Activated CD8-positive, alpha-beta T cell treated with anti-CD3 and anti-CD28 coated beads for 36 hours (primary cell): Measurements from ENCODE around the gene RAI2. TPM values are rescaled to one million over a fixed set of nuclear protein-coding genes. Genes with fewer than 3 reads are reported as not detected.

ENCODE experiments used
- ATAC-seq: fragments of 200-7000 bp; cut with Tn5 transposase; one replicate; pipeline ENCODE4 v1.10.0; 2021; ENCODE audit warnings: mild to moderate bottlenecking, moderate library complexity
- CTCF ChIA-PET: fragments of 350-600 bp; sonication (Branson Sonifier 250); formaldehyde crosslinking; loops from one replicate; lab custom pipeline; 2021; ENCODE audit warnings: antibody characterized with exemption; lab: Charles Lee
- POLR2A ChIA-PET: fragments of 350-600 bp; sonication (Branson Sonifier 250); formaldehyde crosslinking; loops from one replicate; lab custom pipeline; 2021; ENCODE audit warnings: antibody characterized with exemption; lab: Charles Lee
- DNase-seq: peaks from one replicate; pipeline ENCODE4 v3.0.0-alpha.2; 2020
- H3K27ac Mint-ChIP-seq: one replicate; pipeline ENCODE4 v1.8.0; 2021; ENCODE audit warnings: mild to moderate bottlenecking, mixed read lengths
- H3K27me3 Mint-ChIP-seq: one replicate; pipeline ENCODE4 v1.8.0; 2021; ENCODE audit warnings: mixed read lengths
- H3K36me3 Mint-ChIP-seq: one replicate; pipeline ENCODE4 v1.8.0; 2021; ENCODE audit warnings: low read depth, mixed read lengths
- H3K4me1 Mint-ChIP-seq: one replicate; pipeline ENCODE4 v1.8.0; 2021; ENCODE audit warnings: low read depth, mixed read lengths
- H3K4me3 Mint-ChIP-seq: one replicate; pipeline ENCODE4 v1.8.0; 2021; ENCODE audit warnings: mild to moderate bottlenecking, moderate library complexity, mixed read lengths
- H3K9me3 Mint-ChIP-seq: one replicate; pipeline ENCODE4 v1.8.0; 2021; ENCODE audit warnings: mixed read lengths
- intact Hi-C: fragments of 100-400 bp; cut with micrococcal nuclease; formaldehyde crosslinking; loops from one replicate; pipeline ENCODE4 v1.10.0; 2022
- total RNA-seq, 2 experiments: library from RNA; stranded (reverse); gene quantifications; one replicate each; pipeline ENCODE4 v1.2.3, GENCODE V29; 2021
- TF ChIP-seq, protein P1 (sequence below): fragments of 200-600 bp; IDR thresholded peaks from one replicate; pipeline ENCODE4 v1.8.0; 2022; ENCODE audit warnings: antibody characterized with exemption, mild to moderate bottlenecking

Gene RAI2
- total RNA-seq, 2 experiments from 2014 or later: 0.20 to 0.41 TPM

DNA sequence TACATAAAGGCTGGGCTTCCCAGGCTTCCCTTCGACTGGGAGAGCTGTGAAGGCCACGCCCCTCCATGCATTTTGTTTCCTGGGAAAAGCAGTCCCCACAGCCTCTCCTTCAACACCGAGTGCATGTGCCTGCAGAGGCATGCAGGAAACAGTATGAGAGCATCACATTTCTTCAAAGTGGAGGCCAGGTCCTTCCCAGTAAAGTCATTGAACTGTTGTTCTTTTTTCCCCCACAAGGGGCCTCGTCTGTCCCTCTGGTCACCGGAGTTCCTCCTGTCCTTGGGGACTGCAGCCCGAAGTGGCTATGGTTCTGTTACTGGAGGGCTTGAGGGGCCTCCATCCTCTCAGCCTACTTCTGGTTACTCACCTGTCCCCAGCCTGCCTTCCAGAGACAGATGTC is 56.0 kb downstream of the RAI2 start:
- Mint-ChIP-seq H3K27me3 (no peaks in the 10 kb centered on the region), H3K9me3 (no peaks in the 10 kb centered on the region), H3K4me3 (no peak overlapping the region), H3K4me1 (no peaks in the 10 kb centered on the region), H3K36me3 (no peaks in the 10 kb centered on the region), H3K27ac (no peak overlapping the region)
- no peak for ATAC-seq
- intact Hi-C loops: no loop called here
- ChIA-PET CTCF (no interaction called here), POLR2A (no interaction called here)
- DNase-seq: no peak
- TF ChIP-seq, protein P1, sequence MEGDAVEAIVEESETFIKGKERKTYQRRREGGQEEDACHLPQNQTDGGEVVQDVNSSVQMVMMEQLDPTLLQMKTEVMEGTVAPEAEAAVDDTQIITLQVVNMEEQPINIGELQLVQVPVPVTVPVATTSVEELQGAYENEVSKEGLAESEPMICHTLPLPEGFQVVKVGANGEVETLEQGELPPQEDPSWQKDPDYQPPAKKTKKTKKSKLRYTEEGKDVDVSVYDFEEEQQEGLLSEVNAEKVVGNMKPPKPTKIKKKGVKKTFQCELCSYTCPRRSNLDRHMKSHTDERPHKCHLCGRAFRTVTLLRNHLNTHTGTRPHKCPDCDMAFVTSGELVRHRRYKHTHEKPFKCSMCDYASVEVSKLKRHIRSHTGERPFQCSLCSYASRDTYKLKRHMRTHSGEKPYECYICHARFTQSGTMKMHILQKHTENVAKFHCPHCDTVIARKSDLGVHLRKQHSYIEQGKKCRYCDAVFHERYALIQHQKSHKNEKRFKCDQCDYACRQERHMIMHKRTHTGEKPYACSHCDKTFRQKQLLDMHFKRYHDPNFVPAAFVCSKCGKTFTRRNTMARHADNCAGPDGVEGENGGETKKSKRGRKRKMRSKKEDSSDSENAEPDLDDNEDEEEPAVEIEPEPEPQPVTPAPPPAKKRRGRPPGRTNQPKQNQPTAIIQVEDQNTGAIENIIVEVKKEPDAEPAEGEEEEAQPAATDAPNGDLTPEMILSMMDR: no peak

DNA sequence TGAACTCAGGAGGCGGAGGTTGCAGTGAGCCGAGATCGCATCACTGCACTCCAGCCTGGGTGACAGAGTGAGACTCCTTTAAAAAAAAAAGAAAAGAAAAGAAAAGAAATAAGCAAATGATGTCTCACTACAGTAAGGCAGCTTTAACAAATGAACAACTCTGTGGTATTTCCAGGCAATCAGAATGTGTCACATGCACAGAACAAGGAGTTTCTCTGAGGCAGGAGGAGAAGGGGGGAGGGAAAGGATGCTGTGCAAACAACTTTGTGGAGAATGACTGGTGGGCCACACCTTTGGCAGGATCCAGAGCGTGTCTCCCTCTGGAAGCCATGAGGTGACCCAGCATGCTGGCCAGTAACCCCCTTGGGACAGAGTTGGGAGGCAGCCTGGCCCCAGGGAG is 57.6 kb downstream of the RAI2 start:
- ChIA-PET CTCF (no interaction called here), POLR2A (no interaction called here)
- no peaks in the 10 kb centered on the region for H3K4me1 Mint-ChIP-seq
- TF ChIP-seq, protein P1: no peak
- DNase-seq (no peak), ATAC-seq (no peak)
- no peak overlapping the region for H3K4me3 Mint-ChIP-seq
- no peaks in the 10 kb centered on the region for H3K9me3 Mint-ChIP-seq
- H3K36me3 Mint-ChIP-seq: no peaks in the 10 kb centered on the region
- intact Hi-C loops: no loop called here
- H3K27me3 Mint-ChIP-seq: no peaks in the 10 kb centered on the region
- H3K27ac Mint-ChIP-seq: no peak overlapping the region

DNA sequence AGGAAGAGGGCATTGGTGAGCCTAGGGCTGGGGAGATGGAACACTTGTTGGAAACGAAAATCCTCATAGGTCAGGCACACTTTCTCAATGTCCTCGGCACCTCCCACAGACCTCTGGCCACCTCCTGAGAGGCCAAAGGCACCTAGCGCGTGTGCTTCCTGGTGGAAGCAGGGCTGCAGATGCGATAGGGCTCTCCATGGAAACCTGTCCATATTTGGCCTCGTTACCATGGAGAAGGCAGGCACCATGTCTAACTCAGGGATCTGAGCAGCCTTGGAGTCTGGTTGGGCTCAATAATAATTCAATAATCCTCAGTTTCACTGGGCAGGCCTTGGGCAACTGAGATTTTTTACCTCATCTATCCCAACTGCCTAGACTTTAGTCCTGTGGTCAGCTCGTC is 58.3 kb downstream of the RAI2 start:
- Mint-ChIP-seq H3K9me3 (no peaks in the 10 kb centered on the region), H3K36me3 (no peaks in the 10 kb centered on the region), H3K4me1 (peaks cover 4% of the 10 kb centered on the region), H3K27ac (no peak overlapping the region), H3K4me3 (no peak overlapping the region), H3K27me3 (no peaks in the 10 kb centered on the region)
- POLR2A ChIA-PET: no interaction called here
- CTCF ChIA-PET: no interaction called here
- DNase-seq (no peak), ATAC-seq (no peak)
- TF ChIP-seq, protein P1: no peak
- intact Hi-C loops: no loop called here

DNA sequence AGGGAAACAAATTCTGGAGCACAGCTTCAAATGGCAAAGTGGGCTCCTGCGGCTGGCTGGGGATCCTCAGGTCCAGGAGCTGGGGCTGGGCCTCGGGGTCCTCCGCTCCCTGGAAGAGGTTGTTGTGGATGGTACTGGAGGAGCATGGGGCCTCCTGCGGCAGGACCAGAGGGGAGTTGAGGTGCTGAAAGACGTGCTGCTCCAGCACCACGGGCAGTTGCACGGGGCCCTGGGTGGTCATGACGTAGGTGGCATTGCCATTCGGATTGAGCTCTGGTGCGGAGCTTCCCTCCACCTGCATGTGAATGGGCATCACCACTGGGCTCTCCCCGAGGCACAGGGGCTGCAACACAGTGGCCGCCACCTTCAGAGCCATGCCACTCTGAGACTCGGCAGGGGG is 59.7 kb downstream of the RAI2 start:
- Mint-ChIP-seq H3K36me3 (no peaks in the 10 kb centered on the region), H3K4me3 (no peak overlapping the region), H3K27ac (no peak overlapping the region), H3K27me3 (no peaks in the 10 kb centered on the region), H3K4me1 (peaks cover 4% of the 10 kb centered on the region), H3K9me3 (no peaks in the 10 kb centered on the region)
- POLR2A ChIA-PET: interaction anchor here (1.0 kb wide), 1 partner anchor 11 kb away, joined by 3 read pairs; no protein-coding TSS in a partner anchor
- intact Hi-C loops: no loop called here
- TF ChIP-seq, protein P1: no peak
- DNase-seq (no peak), ATAC-seq (no peak)
- CTCF ChIA-PET: interaction anchor here (1.0 kb wide), 1 partner anchor 10 kb away, joined by 3 read pairs; no protein-coding TSS in a partner anchor

DNA sequence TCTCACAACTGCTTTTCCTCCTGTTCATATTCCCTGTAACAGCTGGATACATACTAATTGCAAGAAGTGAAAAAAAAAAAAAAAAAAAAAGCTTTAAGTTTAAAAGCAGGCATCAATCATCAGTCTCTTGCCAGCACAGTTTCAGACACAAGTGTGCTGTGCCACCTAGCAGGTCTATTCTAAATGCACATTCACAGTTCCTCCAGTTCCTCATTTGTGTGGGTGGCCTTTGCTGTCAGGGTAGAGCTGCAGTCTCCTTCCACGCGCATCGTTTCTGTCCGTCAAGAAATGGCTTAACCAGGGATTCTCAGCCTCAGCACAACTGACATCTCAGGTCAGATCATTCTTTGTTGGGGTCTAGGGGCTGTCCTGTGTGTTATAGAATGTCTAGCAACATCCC is 62.2 kb downstream of the RAI2 start:
- H3K4me3 Mint-ChIP-seq: no peak overlapping the region
- POLR2A ChIA-PET: no interaction called here

More for the DNA sequence above, 62.2 kb downstream of the RAI2 start:
- H3K27me3 Mint-ChIP-seq: no peaks in the 10 kb centered on the region
- H3K27ac Mint-ChIP-seq: no peak overlapping the region
- CTCF ChIA-PET: no interaction called here
- no peaks in the 10 kb centered on the region for H3K9me3 Mint-ChIP-seq
- no peak for ATAC-seq
- intact Hi-C loops: no loop called here
- TF ChIP-seq, protein P1: no peak
- H3K36me3 Mint-ChIP-seq: no peaks in the 10 kb centered on the region
- peaks cover 4% of the 10 kb centered on the region for H3K4me1 Mint-ChIP-seq
- no peak for DNase-seq
